SK-N-SH treated with all-trans-retinoic acid at 6 μM for 48 hours (cell line): Measurements from ENCODE around the gene PFKL.

Experiments
- ATAC-seq: fragments of 200-7000 bp; cut with Tn5 transposase; 3 replicates; pipeline ENCODE4 v1.9.1; 2020; ENCODE audit warnings: mild to moderate bottlenecking, moderate library complexity
- ARNTL ChIP-seq: fragments of 450-650 bp; formaldehyde crosslinking; IDR thresholded peaks from 2 replicates; pipeline ENCODE4 v1.5.0; 2020; ENCODE audit warnings: low read depth, mild to moderate bottlenecking, moderate library complexity, borderline replicate concordance
- BACH2 ChIP-seq: fragments of 250-450 bp; sonication (Bioruptor Pico); IDR thresholded peaks from 2 replicates; pipeline ENCODE4 v1.9.0; 2021; ENCODE audit warnings: mild to moderate bottlenecking, borderline replicate concordance
- ESRRG ChIP-seq: fragments of 250-450 bp; sonication (Bioruptor Pico); IDR thresholded peaks from 2 replicates; pipeline ENCODE4 v1.6.1; 2021; ENCODE audit warnings: mild to moderate bottlenecking
- GLIS3 ChIP-seq: fragments of 250-450 bp; sonication (Bioruptor Pico); IDR thresholded peaks from 2 replicates; pipeline ENCODE4 v1.5.0; 2020; ENCODE audit warnings: mild to moderate bottlenecking, moderate library complexity
- ISL1 ChIP-seq: fragments of 250-450 bp; sonication (Bioruptor Pico); IDR thresholded peaks from 2 replicates; pipeline ENCODE4 v2.1.2; 2022; ENCODE audit warnings: mild to moderate bottlenecking, moderate library complexity
- OSR1 ChIP-seq: fragments of 250-450 bp; sonication (Bioruptor Pico); IDR thresholded peaks from 2 replicates; pipeline ENCODE4 v1.8.0; 2022; ENCODE audit warnings: moderate library complexity, mild to moderate bottlenecking, inconsistent platforms
- PPARA ChIP-seq: fragments of 250-450 bp; sonication (Bioruptor Pico); IDR thresholded peaks from 2 replicates; pipeline ENCODE4 v1.5.0; 2020; ENCODE audit warnings: mild to moderate bottlenecking, borderline replicate concordance
- RARB ChIP-seq: fragments of 250-450 bp; sonication (Bioruptor Pico); IDR thresholded peaks from 2 replicates; pipeline ENCODE4 v1.8.0; 2021; ENCODE audit warnings: mild to moderate bottlenecking, moderate library complexity
- SNAI2 ChIP-seq: fragments of 250-450 bp; sonication (Bioruptor Pico); IDR thresholded peaks from 2 replicates; pipeline ENCODE4 v1.5.0; 2020; ENCODE audit warnings: mild to moderate bottlenecking, moderate library complexity
- TOX ChIP-seq: fragments of 250-450 bp; sonication (Bioruptor Pico); IDR thresholded peaks from 2 replicates; pipeline ENCODE4 v1.8.0; 2021; ENCODE audit warnings: mild to moderate bottlenecking, moderate library complexity, borderline replicate concordance
- ZC3H10 ChIP-seq: fragments of 250-450 bp; sonication (Bioruptor Pico); IDR thresholded peaks from 2 replicates; pipeline ENCODE4 v1.5.1; 2021; ENCODE audit warnings: mild to moderate bottlenecking, moderate library complexity
- ZNF565 ChIP-seq: fragments of 450-650 bp; formaldehyde crosslinking; conservative IDR thresholded peaks from 2 replicates; pipeline ENCODE4 v1.5.0; 2020; ENCODE audit warnings: low read depth, mild to moderate bottlenecking, moderate library complexity
- ZNF70 ChIP-seq: fragments of 450-650 bp; formaldehyde crosslinking; IDR thresholded peaks from 2 replicates; pipeline ENCODE4 v1.5.0; 2020; ENCODE audit warnings: mild to moderate bottlenecking, moderate library complexity
- ZNF8 ChIP-seq: fragments of 450-650 bp; formaldehyde crosslinking; IDR thresholded peaks from 2 replicates; pipeline ENCODE4 v1.5.0; 2020; ENCODE audit warnings: mild to moderate bottlenecking, moderate library complexity
- TF ChIP-seq, protein P1 (sequence below): fragments of 250-450 bp; sonication (Bioruptor Pico); IDR thresholded peaks from 2 replicates; pipeline ENCODE4 v1.8.0; 2020; ENCODE audit warnings: mild to moderate bottlenecking, moderate library complexity, borderline replicate concordance
- TF ChIP-seq, protein P2 (sequence below): fragments of 250-450 bp; sonication (Bioruptor Pico); IDR thresholded peaks from 2 replicates; pipeline ENCODE4 v1.5.0; 2020; ENCODE audit warnings: mild to moderate bottlenecking, moderate library complexity
- TF ChIP-seq, protein P3 (sequence below): fragments of 250-450 bp; sonication (Bioruptor Pico); IDR thresholded peaks from 2 replicates; pipeline ENCODE4 v1.8.0; 2021; ENCODE audit warnings: low read depth, mild to moderate bottlenecking, moderate library complexity, borderline replicate concordance
- TF ChIP-seq, protein P4 (sequence below): fragments of 250-450 bp; sonication (Bioruptor Pico); IDR thresholded peaks from 2 replicates; pipeline ENCODE4 v1.5.1; 2021; ENCODE audit warnings: mild to moderate bottlenecking, moderate library complexity

PFKL gene

DNA sequence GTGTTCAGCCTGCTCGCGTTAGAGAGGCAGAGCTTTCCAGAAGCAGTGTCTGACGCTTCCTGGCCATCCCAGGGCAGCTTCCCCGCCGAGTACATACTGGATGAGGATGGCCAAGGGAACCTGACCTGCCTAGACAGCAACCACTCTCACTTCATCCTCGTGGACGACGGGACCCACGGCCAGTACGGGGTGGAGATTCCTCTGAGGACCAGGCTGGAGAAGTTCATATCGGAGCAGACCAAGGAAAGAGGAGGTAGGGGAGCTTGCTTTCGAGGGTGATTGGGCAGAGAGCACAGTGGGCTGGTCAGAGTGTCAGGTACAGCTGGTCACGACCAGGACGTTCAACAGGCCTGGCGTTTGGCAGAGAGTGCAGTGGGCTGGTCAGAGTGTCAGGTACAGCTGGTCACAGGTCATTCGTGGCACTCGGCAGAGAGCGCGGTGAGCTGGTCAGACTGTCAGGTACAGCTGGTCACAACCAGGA lies 75.9 kb downstream of the PFKL start:
- no peak for TF ChIP-seq ARNTL (CRISPR knock-in tag)
- no peak for TF ChIP-seq GLIS3 (CRISPR knock-in tag)
- TF ChIP-seq ISL1 = no peak
- no peak for TF ChIP-seq RARB (CRISPR knock-in tag)
- no peak for TF ChIP-seq ZC3H10 (CRISPR knock-in tag)
- TF ChIP-seq, protein P1, sequence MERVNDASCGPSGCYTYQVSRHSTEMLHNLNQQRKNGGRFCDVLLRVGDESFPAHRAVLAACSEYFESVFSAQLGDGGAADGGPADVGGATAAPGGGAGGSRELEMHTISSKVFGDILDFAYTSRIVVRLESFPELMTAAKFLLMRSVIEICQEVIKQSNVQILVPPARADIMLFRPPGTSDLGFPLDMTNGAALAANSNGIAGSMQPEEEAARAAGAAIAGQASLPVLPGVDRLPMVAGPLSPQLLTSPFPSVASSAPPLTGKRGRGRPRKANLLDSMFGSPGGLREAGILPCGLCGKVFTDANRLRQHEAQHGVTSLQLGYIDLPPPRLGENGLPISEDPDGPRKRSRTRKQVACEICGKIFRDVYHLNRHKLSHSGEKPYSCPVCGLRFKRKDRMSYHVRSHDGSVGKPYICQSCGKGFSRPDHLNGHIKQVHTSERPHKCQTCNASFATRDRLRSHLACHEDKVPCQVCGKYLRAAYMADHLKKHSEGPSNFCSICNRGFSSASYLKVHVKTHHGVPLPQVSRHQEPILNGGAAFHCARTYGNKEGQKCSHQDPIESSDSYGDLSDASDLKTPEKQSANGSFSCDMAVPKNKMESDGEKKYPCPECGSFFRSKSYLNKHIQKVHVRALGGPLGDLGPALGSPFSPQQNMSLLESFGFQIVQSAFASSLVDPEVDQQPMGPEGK = no peak
- TF ChIP-seq, protein P2, sequence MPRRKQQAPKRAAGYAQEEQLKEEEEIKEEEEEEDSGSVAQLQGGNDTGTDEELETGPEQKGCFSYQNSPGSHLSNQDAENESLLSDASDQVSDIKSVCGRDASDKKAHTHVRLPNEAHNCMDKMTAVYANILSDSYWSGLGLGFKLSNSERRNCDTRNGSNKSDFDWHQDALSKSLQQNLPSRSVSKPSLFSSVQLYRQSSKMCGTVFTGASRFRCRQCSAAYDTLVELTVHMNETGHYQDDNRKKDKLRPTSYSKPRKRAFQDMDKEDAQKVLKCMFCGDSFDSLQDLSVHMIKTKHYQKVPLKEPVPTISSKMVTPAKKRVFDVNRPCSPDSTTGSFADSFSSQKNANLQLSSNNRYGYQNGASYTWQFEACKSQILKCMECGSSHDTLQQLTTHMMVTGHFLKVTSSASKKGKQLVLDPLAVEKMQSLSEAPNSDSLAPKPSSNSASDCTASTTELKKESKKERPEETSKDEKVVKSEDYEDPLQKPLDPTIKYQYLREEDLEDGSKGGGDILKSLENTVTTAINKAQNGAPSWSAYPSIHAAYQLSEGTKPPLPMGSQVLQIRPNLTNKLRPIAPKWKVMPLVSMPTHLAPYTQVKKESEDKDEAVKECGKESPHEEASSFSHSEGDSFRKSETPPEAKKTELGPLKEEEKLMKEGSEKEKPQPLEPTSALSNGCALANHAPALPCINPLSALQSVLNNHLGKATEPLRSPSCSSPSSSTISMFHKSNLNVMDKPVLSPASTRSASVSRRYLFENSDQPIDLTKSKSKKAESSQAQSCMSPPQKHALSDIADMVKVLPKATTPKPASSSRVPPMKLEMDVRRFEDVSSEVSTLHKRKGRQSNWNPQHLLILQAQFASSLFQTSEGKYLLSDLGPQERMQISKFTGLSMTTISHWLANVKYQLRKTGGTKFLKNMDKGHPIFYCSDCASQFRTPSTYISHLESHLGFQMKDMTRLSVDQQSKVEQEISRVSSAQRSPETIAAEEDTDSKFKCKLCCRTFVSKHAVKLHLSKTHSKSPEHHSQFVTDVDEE (CRISPR knock-in tag) = no peak
- no peak for TF ChIP-seq OSR1 (CRISPR knock-in tag)
- no peak for TF ChIP-seq PPARA (CRISPR knock-in tag)
- ATAC-seq = no peak

DNA sequence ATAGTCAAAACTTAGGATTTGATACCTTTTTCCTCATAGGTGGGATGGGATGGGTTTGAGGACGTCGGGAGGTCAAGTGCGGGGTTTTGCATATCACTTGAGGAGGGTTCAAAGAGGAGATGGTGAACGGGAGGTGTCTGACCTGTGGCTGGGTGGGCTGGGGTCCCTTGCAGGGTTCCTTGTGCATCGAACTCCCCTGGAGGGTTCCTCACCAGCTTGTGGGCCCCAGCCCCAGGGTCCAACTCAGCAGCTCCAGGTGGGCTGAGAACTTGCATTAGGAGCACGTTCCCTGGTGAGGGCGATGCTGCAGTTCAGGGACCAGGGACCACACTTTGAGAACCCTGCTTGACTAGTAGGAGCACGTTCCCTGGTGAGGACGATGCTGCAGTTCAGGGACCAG lies 76.8 kb downstream of the PFKL start:
- ATAC-seq = no peak
- TF ChIP-seq SNAI2 (CRISPR knock-in tag) (no peak), ISL1 (no peak), RARB (CRISPR knock-in tag) (no peak), ZNF565 (CRISPR knock-in tag) (no peak), ARNTL (CRISPR knock-in tag) (no peak), ZNF70 (no peak), ZNF8 (CRISPR knock-in tag) (no peak), TOX (CRISPR knock-in tag) (no peak), ZC3H10 (CRISPR knock-in tag) (no peak), OSR1 (CRISPR knock-in tag) (no peak), BACH2 (CRISPR knock-in tag) (no peak), PPARA (CRISPR knock-in tag) (no peak), ESRRG (CRISPR knock-in tag) (no peak), GLIS3 (CRISPR knock-in tag) (no peak)
- TF ChIP-seq, protein P3, sequence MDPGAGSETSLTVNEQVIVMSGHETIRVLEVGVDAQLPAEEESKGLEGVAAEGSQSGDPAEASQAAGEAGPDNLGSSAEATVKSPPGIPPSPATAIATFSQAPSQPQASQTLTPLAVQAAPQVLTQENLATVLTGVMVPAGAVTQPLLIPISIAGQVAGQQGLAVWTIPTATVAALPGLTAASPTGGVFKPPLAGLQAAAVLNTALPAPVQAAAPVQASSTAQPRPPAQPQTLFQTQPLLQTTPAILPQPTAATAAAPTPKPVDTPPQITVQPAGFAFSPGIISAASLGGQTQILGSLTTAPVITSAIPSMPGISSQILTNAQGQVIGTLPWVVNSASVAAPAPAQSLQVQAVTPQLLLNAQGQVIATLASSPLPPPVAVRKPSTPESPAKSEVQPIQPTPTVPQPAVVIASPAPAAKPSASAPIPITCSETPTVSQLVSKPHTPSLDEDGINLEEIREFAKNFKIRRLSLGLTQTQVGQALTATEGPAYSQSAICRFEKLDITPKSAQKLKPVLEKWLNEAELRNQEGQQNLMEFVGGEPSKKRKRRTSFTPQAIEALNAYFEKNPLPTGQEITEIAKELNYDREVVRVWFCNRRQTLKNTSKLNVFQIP = no peak
- TF ChIP-seq, protein P4, sequence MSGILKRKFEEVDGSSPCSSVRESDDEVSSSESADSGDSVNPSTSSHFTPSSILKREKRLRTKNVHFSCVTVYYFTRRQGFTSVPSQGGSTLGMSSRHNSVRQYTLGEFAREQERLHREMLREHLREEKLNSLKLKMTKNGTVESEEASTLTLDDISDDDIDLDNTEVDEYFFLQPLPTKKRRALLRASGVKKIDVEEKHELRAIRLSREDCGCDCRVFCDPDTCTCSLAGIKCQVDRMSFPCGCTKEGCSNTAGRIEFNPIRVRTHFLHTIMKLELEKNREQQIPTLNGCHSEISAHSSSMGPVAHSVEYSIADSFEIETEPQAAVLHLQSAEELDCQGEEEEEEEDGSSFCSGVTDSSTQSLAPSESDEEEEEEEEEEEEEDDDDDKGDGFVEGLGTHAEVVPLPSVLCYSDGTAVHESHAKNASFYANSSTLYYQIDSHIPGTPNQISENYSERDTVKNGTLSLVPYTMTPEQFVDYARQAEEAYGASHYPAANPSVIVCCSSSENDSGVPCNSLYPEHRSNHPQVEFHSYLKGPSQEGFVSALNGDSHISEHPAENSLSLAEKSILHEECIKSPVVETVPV (CRISPR knock-in tag) = no peak
